Tibial artery (tissue), 4 donors: ENCODE data around the gene ITPR1.
A peak's percentile ranks its signal among the peaks of the same experiment; 100 is the strongest.

Source experiments
- DNase-seq, 2 donors: peaks; one replicate each; pipeline ENCODE4 v3.0.0-alpha.2; 2019
- H3K27ac ChIP-seq, 2 donors: fragments of 200-600 bp; sonication (generic) in 1 of 2; 1 replicate in 1 of 2; 2 replicates in 1 of 2; pipeline ENCODE4 v1.5.1; 2018 to 2019; ENCODE audit warnings: mild to moderate bottlenecking in 1 of 2
- H3K27me3 ChIP-seq, 2 donors: fragments of 200-600 bp; sonication (generic) in 1 of 2; one replicate each; pipeline versions ENCODE4 v1.5.1 to v1.6.0; 2016 to 2019
- H3K36me3 ChIP-seq, 3 donors: fragments of 200-600 bp; sonication (generic) in 2 of 3; one replicate each; pipeline ENCODE4 v1.5.1; 2016 to 2019; ENCODE audit warnings: mild to moderate bottlenecking in 2 of 3
- H3K4me1 ChIP-seq, 4 donors: fragments of 200-600 bp; sonication (generic) in 2 of 4; 1 replicate in 3 of 4; 2 replicates in 1 of 4; pipeline ENCODE4 v1.5.1; 2016 to 2019
- H3K4me3 ChIP-seq, 2 donors: fragments of 200-600 bp; sonication (generic) in 1 of 2; 1 replicate in 1 of 2; 2 replicates in 1 of 2; pipeline ENCODE4 v1.5.1; 2018 to 2019; ENCODE audit warnings: mild to moderate bottlenecking in 2 of 2
- H3K9me3 ChIP-seq, 3 donors: fragments of 200-600 bp; sonication (generic) in 1 of 3; one replicate each; pipeline ENCODE4 v1.5.1; 2016 to 2019
- CTCF ChIP-seq, 2 experiments: fragments of 200-600 bp in 1 of 2; fragments of 450-650 bp in 1 of 2; IDR thresholded peaks; one replicate each; pipeline ENCODE4 v1.5.1; 2017 to 2019; ENCODE audit warnings: antibody characterized with exemption in 2 of 2, mild to moderate bottlenecking in 1 of 2, moderate library complexity in 1 of 2
- intact Hi-C: fragments of 100-400 bp; cut with DNase I; formaldehyde crosslinking; loops from one replicate; pipeline ENCODE4 v1.15.0; 2023; ENCODE audit warnings: low total_unique reads

Gene ITPR1

GRCh38 chr3:4533489-4534443, 40.6 kb downstream of the ITPR1 start:
- H3K36me3 ChIP-seq: no peaks in the 10 kb centered on the region
- H3K4me3 ChIP-seq: peak overlapping the region in 1 of 2 donors; percentile 26
- H3K9me3 ChIP-seq: no peaks in the 10 kb centered on the region
- H3K27ac ChIP-seq: peak overlapping the region; percentile 52 to 70
- intact Hi-C loops: loop anchor here (5.0 kb wide), 1 partner anchor 49 kb away; no protein-coding TSS in a partner anchor
- peaks cover 0 to 85% (median 50%) of the 10 kb centered on the region in 4 donors for H3K4me1 ChIP-seq
- peak; percentile 42 to 82 for DNase-seq
- no peaks in the 10 kb centered on the region for H3K27me3 ChIP-seq
- no peak for TF ChIP-seq CTCF (IDR thresholded peaks at IDR 0.05)

- Histone ChIP-seq H3K27me3 (no peaks in the 10 kb centered on the region), H3K4me1 (peaks cover 0 to 76% (median 44%) of the 10 kb centered on the region in 4 donors), H3K4me3 (peak overlapping the region in 1 of 2 donors; percentile 6), H3K27ac (peak overlapping the region; percentile 52 to 70), H3K9me3 (no peaks in the 10 kb centered on the region), H3K36me3 (no peaks in the 10 kb centered on the region)
- intact Hi-C loops: loop anchor here (5.0 kb wide), 1 partner anchor 47 kb away; no protein-coding TSS in a partner anchor
- TF ChIP-seq CTCF (IDR thresholded peaks at IDR 0.05): no peak
- DNase-seq: no peak
These were observed 41.8 kb downstream of the ITPR1 start for GRCh38 chr3:4534906-4535305.

- Histone ChIP-seq H3K9me3 (peaks cover 0 to 3% (median 0%) of the 10 kb centered on the region in 3 donors), H3K4me1 (peaks cover 0 to 64% (median 44%) of the 10 kb centered on the region in 4 donors), H3K27ac (peak overlapping the region; percentile 52 to 70), H3K36me3 (no peaks in the 10 kb centered on the region), H3K27me3 (no peaks in the 10 kb centered on the region), H3K4me3 (no peak overlapping the region)
- intact Hi-C loops: no loop called here
- DNase-seq: no peak
- no peak for TF ChIP-seq CTCF (IDR thresholded peaks at IDR 0.05)
These were observed 43.1 kb downstream of the ITPR1 start for GRCh38 chr3:4536260-4536659.

- Histone ChIP-seq H3K27me3 (no peaks in the 10 kb centered on the region), H3K4me3 (no peak overlapping the region), H3K36me3 (no peaks in the 10 kb centered on the region), H3K27ac (no peak overlapping the region), H3K9me3 (peaks cover 0 to 3% (median 0%) of the 10 kb centered on the region in 3 donors), H3K4me1 (peaks cover 0 to 30% (median 17%) of the 10 kb centered on the region in 4 donors)
- intact Hi-C loops: no loop called here
- TF ChIP-seq CTCF (IDR thresholded peaks at IDR 0.05): no peak
- DNase-seq: no peak
These were observed 47.1 kb downstream of the ITPR1 start for GRCh38 chr3:4540267-4540666.

- H3K27me3 ChIP-seq: no peaks in the 10 kb centered on the region
- no peak overlapping the region for H3K27ac ChIP-seq
- H3K4me1 ChIP-seq: peaks cover 0 to 25% (median 5%) of the 10 kb centered on the region in 4 donors
- H3K9me3 ChIP-seq: peaks cover 0 to 3% (median 0%) of the 10 kb centered on the region in 3 donors
- DNase-seq: no peak
- no peaks in the 10 kb centered on the region for H3K36me3 ChIP-seq
- no peak overlapping the region for H3K4me3 ChIP-seq
- no peak for TF ChIP-seq CTCF (IDR thresholded peaks at IDR 0.05)
- intact Hi-C loops: no loop called here
These were observed 50.0 kb downstream of the ITPR1 start for GRCh38 chr3:4543110-4543509.
